Gastroesophageal sphincter (tissue), 3 donors: Measurements from ENCODE around the gene GJD2.

Experiments
- CTCF ChIP-seq, 4 experiments: fragments of 200-600 bp in 2 of 4; fragments of 450-650 bp in 2 of 4; sonication (generic) in 1 of 4; IDR thresholded peaks; one replicate each; pipeline ENCODE4 v1.5.1; 2017 to 2019; ENCODE audit warnings: antibody characterized with exemption in 4 of 4, mild to moderate bottlenecking in 2 of 4, moderate library complexity in 2 of 4
- EP300 ChIP-seq: sonication (generic); formaldehyde crosslinking; IDR thresholded peaks from one replicate; pipeline ENCODE4 v1.6.1; 2017; ENCODE audit warnings: antibody characterized with exemption, mild to moderate bottlenecking

GRCh38 chr15:34754171-34754601 is 612 bp downstream of the GJD2 start:
- no peak for TF ChIP-seq CTCF (IDR thresholded peaks at IDR 0.05)
- no peak for TF ChIP-seq EP300
